ELF-1 (cell line): ENCODE results near the gene NOX5.
A peak's percentile ranks its signal among the peaks of the same experiment; 100 is the strongest.
"Not testable (repeated sequence)": the region's sequence is repeated elsewhere in the genome, so short reads cannot be mapped to it uniquely, and the experiment has no call there.

Source experiments
- DNase-seq: peaks from one replicate; pipeline ENCODE4 v3.0.0-alpha.2; 2016; ENCODE audit warnings: low read depth, low spot score

NOX5 gene

GRCh38 chr15:69049976-69050375, 35.5 kb downstream of the NOX5 start:
- no peak for DNase-seq

DNA sequence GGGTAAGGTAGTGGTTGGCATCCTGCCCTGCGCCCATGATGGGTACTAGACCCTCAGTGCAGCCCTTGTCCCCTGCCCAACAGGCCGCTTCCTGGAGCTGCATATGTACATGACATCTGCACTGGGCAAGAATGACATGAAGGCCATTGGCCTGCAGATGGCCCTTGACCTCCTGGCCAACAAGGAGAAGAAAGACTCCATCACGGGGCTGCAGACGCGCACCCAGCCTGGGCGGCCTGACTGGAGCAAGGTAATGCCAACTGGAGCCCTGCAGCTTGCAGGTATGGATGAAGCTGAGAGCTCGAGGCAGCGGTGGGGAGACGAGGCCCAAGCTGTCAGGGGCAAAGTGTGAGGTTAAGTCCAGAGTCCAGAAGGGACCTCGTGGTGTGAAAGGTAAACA, 40.8 kb downstream of the NOX5 start:
- DNase-seq = no peak

- peak; percentile 34 for DNase-seq
Measured at GRCh38 chr15:69056365-69056764, 41.9 kb downstream of the NOX5 start.

DNA sequence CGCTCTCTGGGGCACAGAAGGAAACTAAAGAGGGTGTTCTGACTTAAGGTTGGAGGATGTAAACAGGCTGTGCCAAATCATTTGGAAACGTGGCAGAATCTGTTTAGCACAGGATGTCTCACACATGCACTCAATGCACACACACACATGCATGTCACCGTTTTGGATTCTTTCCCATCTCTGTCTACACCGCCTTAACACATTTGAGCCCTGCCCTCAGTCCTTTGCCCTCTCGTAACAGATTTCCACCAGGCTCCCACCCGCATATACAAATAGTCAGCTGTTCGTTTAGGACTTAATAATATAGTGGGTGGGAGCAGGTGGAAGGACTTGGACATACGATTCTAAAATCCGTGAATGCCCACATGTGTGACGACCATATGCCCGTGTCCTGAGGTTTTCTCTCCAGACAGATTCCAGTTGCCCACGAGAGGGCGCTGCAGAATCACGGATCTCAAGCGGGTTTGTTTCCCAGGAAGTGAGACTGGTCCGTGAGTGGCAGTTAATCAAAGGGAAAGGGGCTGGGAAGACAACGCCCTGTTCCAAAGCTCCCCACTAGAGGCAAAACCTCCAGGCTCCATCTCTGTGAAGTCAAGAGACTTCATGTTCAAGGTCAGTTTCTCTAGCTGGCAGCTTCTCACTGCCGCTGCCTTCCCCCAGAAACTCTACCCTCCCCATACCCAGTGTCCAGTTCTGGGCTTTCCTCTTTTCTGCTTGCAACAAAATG, 44.5 kb downstream of the NOX5 start:
- DNase-seq = peak; percentile 92

GRCh38 chr15:69059557-69059943, 45.1 kb downstream of the NOX5 start:
- DNase-seq = no peak

- peak; percentile 17 for DNase-seq
Measured at GRCh38 chr15:69060041-69060481, 45.6 kb downstream of the NOX5 start.

DNA sequence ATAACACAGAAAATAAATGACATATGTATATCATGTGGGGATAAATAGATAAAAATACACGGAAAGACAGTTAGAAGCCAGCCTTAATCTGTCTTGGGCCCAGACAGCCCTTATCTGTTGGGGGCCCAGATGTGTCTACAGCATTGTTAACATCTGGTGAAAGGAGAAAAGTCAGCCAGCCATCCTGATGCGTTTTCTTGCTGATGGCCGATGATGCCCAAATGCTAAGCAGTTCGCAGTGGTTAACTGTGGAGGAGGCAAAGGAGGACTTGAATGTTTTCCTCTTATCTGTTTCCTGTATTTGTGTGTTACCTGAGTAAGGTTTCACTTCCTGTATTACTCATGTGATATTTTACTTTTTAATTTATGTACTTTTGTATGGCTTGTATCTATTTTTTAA, 46.2 kb downstream of the NOX5 start:
- DNase-seq = no peak

DNA sequence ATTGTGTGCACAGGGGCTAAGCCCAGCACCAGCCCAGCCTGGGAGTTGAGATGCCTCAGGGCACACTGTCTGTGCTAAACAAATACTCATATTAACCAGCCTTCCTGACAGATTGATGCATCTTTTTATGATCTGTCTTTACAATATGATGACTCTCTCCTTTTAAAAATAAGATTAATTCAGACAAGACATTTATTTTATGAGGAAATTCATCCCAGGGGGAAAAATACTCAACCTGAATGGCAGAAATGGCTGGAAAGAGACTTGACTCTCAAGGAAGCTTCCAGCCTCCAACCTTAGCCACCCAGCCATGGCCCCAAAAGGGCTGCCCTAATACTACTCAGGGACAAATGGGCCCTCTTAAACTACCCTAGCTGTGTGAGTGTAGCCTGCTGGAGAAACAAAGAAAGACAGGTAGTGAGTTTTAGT, 46.9 kb downstream of the NOX5 start:
- no peak for DNase-seq

DNA sequence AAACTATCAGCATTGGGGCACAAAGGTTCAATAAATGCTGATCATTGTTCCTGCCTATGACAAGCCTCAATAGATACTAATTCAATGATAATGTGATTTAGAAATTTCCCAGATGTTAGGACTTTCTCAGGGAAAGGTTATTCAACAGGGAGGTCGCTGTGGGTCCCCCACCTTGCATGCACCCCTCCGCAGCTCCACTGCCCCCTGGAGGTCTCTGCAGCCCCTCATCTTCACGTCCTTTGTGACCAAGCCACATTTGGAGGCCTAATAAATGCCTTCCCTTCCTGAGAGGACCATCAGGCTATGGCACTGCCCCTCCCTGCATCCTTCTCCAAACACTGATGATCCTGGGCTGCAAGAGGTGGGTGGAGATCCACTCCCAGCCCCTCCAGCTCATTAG, 50.2 kb downstream of the NOX5 start:
- DNase-seq = no peak

GRCh38 chr15:69066007-69066995, 51.8 kb downstream of the NOX5 start:
- DNase-seq = no peak

GRCh38 chr15:69067296-69067695, 52.8 kb downstream of the NOX5 start:
- no peak for DNase-seq

DNA sequence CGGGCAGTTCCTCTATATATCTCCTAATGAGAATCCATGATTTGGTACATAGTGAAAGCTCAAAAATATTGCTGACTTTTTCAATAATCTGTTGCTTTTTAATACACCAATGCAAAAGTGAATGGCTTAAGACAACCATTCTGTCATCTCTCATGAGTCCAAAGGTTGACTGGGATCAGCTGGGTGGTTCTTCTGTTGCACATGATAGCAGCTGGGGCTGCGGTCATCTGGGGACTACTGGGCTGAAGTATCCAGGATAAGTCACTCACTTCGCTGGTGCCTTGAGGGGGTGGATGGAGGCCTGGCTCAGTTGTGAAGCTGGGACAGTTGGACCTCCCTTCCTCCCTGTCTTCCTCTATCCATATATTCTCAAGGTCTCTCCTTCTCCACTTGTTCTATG, 53.7 kb downstream of the NOX5 start:
- DNase-seq = no peak

- not testable (repeated sequence) for DNase-seq
Measured at GRCh38 chr15:69069290-69069689, 54.8 kb downstream of the NOX5 start.

- DNase-seq = no peak
Measured at GRCh38 chr15:69069996-69070395, 55.5 kb downstream of the NOX5 start.

DNA sequence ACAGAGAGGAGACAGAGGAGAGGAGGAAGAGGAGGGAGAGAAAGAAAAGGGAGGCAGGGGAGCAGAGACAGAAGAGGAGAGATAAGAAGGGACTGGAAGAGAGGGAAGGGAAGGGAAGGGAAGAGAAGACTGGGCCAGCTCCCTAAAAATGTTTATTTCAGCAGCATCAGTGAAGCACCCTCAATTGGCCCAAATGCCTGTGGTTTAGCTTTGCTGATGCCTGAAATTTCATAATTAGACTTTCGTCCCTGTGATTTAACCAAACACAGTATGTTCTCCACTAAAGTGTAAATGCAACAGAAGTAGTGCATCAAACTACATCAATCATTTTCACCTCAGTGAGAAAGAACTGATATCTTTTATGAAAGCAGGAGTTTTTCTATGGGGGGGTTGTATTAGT, 55.9 kb downstream of the NOX5 start:
- no peak for DNase-seq

- no peak for DNase-seq
Measured at GRCh38 chr15:69071260-69071659, 56.8 kb downstream of the NOX5 start.

GRCh38 chr15:69072906-69073305, 58.4 kb downstream of the NOX5 start:
- DNase-seq = no peak

DNA sequence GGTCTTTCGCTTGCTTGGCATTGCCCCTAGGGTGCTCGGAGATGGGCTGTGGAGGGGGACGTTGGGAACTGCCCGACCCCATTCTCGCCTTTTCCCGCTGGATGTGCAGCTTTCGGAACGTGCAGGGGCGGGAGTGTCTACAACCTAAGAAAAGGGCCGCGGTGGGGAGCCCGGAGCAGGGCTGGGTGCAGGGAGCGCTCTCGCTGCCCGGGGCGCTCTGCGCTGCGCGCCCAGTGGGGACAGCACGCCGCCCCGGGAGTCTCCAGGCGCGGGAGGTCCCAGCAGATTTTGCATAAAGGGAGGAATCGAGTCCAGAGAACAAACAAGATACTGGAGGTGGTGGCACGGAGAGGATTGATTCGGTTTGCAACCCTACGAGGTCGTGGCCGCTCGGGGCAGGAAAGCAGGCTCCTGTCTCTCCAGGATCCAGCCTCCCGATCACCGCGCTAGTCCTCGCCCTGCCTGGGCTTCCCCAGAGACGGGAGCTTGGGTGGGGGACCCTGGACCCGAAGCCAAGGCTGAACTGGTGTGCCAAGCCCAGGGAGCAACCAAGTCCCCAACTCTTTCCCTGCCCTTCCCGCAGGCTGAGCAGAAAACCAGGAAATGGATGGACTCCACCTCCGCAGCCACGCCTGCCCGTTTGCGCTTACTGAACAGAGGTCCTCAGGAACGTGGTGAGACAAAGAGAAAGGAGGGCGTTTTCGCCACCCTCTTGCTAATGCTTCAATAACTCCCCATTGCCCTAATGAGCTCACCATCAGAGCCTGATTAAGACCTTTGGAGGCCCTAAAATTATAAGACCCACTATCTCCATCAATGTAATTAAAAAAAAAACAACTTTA, 59.7 kb downstream of the NOX5 start:
- DNase-seq = peak; percentile 81

DNA sequence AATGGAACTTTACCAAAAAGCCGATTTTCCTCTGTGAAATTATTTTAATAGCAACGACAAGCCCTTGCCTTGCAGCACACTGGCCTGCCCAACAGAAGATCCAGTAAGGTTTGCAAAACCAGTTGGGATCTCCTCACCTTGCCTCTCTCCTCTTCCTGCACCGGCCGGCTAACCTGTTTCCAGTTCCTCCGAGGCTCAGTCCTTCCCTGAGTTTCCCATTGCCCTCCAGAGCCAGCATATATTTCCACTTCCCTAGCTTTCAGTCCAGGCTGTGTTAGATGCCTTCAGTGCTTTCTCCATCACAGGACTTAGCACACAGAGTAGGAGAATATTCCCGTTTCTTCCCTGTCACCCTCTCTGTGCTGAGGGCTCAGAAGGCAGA, 60.3 kb downstream of the NOX5 start:
- DNase-seq = peak; percentile 47

DNA sequence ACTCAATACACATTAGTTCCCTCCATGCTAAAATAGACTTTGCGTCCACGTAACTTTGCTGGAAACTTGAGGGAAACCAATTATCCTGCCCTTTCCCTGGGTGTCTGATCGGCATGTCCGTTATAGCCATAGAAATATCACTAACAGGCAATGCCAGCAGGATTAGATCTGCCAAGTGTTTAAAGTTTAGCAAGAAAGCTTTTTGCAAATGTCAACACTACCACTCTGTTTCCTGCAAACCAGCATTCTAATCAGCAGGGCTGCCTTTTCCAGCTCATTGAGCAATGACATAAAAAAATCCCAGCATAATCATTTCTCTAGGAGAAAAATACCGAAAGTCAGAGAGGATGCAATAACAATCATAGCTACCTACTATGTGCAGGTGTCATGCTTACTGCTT, 60.9 kb downstream of the NOX5 start:
- DNase-seq = no peak

DNA sequence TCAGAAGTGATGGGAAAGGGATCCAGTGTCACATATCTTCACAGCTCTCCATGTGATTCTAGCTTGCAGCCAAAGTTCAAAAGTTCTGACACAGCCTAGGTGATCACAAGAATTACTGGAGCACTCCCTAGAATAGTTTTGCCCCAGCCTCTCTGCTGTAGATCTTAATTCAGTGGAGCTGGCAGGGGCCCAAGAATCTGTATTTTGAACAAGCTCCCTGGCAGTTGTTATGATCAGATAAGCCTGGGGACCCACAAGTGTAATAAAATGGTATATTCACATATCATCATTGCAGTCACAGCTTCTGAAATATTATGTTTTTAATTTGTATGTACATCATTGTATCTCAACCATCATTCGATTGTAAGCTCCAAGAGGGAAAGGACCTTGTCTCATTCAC, 62.3 kb downstream of the NOX5 start:
- no peak for DNase-seq

GRCh38 chr15:69078638-69079037, 64.1 kb downstream of the NOX5 start:
- no peak for DNase-seq
